ENCODE measurements around the gene SLC24A3. TPM values are rescaled to one million over a fixed set of nuclear protein-coding genes. Genes with fewer than 3 reads are reported as not detected.
A peak's percentile ranks its signal among the peaks of the same experiment; 100 is the strongest.

SLC24A3 gene
- polyA plus RNA-seq, 12 donors, result 10.9 to 35.4 (median 21.7) TPM; not detected in 1

- DNase-seq, result no peak
These were observed 330.7 kb downstream of the SLC24A3 start for GRCh38 chr20:19543101-19543500.

DNA sequence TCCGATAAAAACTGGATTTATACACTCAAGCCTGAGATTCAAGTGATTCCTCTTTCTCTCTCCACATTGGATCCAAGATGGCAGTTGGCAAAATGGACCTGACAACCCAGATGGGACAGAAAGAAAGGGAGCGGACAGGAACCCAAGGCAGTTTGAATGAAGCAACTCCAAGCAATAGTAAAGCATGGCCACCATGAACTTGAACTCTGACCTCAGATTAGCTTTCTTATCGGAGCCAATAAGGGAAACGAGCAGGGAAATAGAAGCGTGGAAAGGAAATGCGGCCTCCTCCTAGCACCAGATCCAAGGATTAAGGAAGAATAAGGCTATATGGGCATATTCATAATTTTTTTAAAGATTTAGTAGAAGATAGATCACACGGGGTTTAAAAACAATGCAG is 332.2 kb downstream of the SLC24A3 start:
- no peak for DNase-seq

DNA sequence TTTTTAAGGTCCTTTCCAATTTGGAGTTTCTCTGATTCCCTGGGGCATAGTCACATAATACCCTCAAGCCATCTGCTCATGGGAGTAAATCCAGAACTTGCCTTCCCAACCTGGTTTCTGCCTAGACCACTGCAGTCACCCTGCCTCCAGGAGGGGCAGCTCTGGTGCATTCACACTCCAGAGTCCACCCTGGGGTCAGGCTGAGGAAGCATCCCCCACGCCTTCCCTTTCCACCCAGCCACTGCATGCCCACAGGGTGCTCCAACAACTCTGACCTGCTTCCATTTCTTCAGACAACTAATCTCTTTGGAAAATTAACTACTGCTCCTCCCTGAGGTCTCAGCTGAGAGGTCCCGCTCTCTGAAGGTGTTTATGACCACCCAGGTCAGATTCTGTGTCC is 334.2 kb downstream of the SLC24A3 start:
- no peak for DNase-seq

GRCh38 chr20:19547547-19547946 is 335.1 kb downstream of the SLC24A3 start:
- DNase-seq, result no peak

- DNase-seq, result no peak
These were observed 337.5 kb downstream of the SLC24A3 start for GRCh38 chr20:19549896-19550295.

DNA sequence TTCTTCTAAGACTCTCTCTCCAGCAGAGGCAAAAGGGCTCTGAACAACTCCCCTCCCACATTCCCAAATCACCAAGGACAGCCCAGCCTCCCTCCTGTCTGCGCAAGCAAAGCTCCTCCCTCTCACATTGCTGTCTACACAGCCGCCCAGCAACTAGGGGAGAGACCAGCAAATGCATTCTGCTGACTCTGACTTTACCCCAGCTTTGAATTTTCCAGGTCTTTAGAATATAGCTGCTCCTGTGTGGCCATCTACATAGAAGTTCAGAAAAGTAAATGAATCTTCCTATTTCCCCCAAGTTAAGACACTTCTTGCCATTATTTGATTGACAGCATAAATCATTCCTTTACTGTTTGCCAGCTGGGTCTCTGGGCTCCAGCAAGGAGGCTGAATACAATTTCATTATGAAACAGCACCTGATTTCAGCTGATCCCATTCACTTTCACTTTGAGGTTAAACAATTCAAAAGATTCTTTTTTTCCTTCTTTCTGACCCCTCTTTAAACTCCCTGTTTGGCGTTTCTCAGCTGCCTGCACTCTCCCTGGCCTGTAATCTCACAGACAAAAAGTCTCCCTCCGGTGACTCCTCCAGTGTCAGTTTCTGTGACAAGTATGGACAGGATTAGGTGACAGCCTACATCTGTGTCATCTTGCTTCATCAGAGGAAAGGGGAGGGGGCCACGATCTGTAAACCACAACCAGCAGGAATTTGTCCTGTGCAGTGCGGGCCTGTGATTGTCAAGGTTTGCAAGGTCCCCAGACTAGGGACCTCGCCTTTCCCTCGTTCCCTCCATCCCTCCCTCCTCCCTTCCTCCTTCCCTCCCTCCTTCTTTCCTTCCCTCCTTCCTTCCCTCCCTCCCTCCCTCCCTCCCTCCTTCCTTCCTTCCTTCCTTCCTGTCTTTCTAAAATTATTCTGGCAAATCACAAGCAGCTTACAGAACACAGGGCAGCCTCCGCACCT is 340.1 kb downstream of the SLC24A3 start:
- DNase-seq, result peak; percentile 20

- DNase-seq, result no peak
These were observed 342.2 kb downstream of the SLC24A3 start for GRCh38 chr20:19554666-19555065.

DNA sequence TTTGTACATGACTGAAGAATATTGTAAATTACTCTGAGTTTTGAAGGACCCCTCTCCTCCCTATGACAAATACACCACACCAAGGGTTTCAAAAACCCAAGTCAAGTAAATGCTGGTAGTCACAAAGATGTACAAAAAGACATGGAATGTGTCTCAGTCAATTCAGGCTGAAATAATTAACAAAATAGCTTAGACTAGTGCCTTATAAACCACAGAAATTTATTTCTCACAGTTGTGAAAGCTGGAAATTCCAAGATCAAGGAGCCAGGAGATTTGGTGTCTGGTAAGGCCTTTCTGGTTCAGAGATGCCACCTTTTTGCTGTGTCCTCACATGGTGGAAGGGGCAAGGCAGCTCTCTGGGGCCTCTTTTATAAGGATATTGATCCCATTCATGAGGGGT is 343.3 kb downstream of the SLC24A3 start:
- no peak for DNase-seq

- no peak for DNase-seq
These were observed 344.8 kb downstream of the SLC24A3 start for GRCh38 chr20:19557291-19557690.

GRCh38 chr20:19560881-19561480 is 348.5 kb downstream of the SLC24A3 start:
- no peak for DNase-seq

- DNase-seq, result no peak
These were observed 350.0 kb downstream of the SLC24A3 start for GRCh38 chr20:19562426-19562825.

DNA sequence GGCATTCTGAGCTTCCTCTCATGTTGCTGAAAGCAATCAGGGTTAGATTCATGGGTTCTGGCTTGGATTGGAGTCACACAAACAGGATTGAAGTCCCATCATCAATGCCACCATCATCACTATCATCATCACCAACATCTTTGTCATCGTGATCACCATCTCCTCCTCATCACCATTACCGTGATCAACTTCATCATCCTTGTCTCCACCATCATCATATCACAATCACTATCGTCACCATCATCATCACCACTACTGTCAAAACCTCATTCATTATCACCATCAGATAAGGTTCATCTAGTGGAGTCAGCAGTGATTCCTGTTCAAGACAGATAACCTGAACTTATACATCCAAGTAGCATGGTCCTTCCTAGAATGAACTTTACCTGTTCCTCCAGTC is 351.8 kb downstream of the SLC24A3 start:
- no peak for DNase-seq

DNA sequence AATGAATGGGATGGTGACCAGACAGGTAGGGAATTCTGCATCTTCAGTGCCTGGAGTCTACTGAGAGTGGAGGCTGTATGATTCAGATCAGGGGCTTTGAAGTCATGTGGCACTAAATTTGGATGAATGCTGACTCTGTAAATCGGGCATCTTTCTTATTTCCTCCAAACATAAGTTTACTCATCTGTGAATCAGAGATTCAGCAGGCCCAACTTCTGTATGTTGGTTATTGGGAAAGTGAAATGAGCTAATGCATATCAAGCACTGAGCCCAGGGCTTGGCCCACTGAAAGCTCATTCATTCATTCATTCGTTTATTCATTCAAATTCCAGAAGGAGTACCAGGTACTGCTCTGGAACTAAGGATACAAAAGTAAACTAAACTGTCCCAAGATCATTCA is 353.3 kb downstream of the SLC24A3 start:
- DNase-seq, result no peak

- DNase-seq, result no peak
These were observed 353.9 kb downstream of the SLC24A3 start for GRCh38 chr20:19566226-19566945.

DNA sequence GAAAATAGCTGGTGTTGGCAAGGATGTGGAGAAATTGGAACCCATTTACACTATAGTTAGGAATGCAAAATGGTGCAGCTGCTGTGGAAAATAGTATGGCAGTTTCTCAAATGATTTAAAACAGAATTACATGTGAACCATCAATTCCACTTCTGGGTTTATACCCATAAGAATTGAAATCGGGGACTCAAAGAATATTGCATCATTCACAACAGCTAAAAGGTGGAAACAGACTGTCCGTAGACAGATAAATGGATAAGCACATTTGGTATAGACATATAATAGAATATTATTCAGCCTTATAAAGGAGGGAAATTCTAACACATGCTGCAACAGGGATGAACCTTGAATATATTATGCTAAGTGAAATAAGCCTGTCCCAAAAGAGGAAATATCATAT is 355.7 kb downstream of the SLC24A3 start:
- no peak for DNase-seq

DNA sequence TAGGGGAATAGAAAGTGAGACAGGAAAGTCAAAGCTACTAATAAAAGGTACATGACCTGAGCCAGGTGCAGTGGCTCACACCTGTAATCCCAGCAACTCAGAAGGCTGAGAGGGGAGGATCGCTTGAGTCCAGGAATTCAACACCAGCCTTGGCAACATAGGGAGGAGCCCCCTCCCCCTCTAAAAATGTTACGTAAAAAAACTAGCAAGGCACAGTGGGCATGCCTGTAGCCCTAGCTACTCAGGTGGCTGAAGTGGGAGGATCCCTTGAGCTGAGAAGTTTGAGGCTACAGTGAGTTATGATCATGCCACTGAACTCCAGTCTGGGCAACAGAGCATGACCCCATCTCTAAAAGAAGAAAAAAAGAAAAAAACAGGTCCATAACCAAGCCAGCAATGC is 359.6 kb downstream of the SLC24A3 start:
- no peak for DNase-seq

- no peak for DNase-seq
These were observed 365.2 kb downstream of the SLC24A3 start for GRCh38 chr20:19577692-19578091.

- no peak for DNase-seq
These were observed 370.3 kb downstream of the SLC24A3 start for GRCh38 chr20:19582782-19583181.

- DNase-seq, result no peak
These were observed 371.2 kb downstream of the SLC24A3 start for GRCh38 chr20:19583532-19584175.

GRCh38 chr20:19588241-19588640 is 375.8 kb downstream of the SLC24A3 start:
- no peak for DNase-seq

DNA sequence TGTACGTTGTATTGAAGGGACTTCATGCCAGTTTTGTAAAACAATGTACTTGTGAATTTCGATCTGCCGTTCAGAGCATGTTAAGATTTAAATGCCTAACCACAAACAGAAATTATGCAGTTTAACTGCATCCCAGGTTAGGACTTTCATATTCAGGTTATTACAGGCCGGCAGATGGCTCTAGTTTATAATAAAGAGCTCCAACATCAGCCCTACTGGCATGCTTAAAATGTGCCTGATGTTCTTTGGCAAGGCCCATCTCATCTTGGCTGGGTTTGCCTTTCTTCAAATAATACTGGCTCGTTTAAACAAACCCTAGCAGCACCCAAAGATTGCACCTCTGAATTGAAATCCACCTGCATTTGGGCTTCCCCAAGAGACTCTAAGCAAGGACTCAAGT is 376.3 kb downstream of the SLC24A3 start:
- DNase-seq, result peak; percentile 25

DNA sequence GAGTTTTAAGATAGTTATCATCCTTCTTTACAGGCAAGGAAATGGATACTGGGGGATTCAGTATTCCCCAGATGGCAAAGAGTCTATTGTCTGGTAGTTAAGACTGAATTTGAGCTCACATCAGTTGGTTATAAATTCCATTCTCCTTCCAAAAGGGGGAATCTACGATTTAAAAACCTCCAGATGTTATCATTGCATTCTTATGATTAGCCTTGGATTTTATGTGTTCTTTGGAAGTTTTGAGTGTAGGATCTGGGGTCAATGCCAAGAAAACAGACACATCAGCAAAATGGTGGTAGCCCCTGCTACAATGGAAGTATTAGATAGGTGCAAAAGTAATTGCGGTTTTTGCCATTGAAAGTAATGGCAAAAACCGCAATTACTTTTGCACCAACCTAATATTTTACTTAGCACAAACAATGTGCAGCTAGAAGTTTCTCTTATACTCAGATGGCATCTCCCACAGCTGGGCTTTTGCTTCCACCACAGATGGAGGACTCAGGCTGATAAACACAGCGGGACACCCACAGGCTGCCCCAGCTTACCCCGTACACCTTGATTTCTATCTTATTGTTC is 377.4 kb downstream of the SLC24A3 start:
- no peak for DNase-seq
